ENCODE measurements around the gene KAT2B.

The KAT2B gene

DNA sequence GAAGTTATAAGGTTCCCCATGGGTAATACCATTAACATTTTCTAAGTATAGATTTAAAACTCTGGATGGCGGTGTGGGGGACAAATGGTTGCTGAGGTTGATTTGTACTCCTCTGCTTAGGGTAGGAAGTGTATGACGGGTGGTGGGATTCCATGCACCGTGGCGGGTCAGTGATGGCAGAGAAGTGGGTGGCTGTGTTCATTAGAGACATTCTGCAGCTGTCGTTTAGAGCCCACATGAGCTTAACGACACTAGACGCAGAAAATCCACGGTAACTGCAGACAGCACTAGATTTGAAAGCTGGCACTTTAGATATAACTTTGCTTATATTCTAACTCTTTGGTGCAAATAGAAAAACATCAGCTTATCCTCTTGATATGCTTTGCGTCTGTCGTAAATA, 108.2 kb downstream of the KAT2B start:
- no peak for DNase-seq

DNA sequence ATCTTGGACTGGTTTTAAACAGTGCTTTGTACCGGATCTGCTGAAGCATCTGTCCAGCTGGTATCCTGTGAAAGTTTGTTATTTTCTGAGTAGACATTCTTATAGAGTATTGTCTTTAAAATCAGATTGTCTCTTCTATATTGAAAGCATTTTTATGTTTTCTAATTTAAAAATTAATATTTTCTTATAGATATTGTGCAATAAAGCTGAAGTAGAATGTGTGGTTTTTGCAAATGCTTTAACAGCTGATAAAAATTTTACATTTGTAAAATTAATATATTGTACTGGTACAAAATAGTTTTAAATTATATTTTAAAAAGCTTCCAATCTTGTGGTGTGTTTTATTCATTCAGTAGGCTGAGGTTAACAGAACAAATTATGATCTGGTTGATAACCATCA, 113.8 kb downstream of the KAT2B start:
- no peak for DNase-seq

- no peak for DNase-seq
These were observed 114.7 kb downstream of the KAT2B start for GRCh38 chr3:20154928-20155327.

DNA sequence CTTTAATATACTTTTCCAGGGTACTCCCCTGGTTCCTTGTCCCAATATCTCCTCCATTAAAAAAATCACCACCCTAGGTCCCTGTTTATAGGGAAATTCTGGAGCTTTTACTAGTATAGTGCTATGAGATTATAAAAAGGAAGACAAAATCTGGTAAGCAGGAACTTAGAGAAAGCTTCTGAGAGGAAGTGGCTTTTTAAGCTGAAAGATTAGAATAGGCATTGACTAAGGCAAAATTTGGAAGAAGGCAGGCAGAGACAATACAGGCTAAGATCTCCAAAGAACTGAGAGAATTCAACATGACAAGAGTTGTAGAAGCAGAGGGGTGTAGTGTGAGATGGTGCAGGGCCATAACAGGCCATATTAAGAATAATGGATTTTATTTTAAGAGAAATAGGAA, 120.0 kb downstream of the KAT2B start:
- no peak for DNase-seq

- no peak for DNase-seq
These were observed 121.5 kb downstream of the KAT2B start for GRCh38 chr3:20161714-20162113.

GRCh38 chr3:20173844-20174410, 133.7 kb downstream of the KAT2B start:
- no peak for DNase-seq

- DNase-seq: no peak
These were observed 141.0 kb downstream of the KAT2B start for GRCh38 chr3:20181276-20181675.

GRCh38 chr3:20182206-20182605, 142.0 kb downstream of the KAT2B start:
- DNase-seq: no peak

GRCh38 chr3:20185331-20185678, 145.1 kb downstream of the KAT2B start:
- no peak for DNase-seq

DNA sequence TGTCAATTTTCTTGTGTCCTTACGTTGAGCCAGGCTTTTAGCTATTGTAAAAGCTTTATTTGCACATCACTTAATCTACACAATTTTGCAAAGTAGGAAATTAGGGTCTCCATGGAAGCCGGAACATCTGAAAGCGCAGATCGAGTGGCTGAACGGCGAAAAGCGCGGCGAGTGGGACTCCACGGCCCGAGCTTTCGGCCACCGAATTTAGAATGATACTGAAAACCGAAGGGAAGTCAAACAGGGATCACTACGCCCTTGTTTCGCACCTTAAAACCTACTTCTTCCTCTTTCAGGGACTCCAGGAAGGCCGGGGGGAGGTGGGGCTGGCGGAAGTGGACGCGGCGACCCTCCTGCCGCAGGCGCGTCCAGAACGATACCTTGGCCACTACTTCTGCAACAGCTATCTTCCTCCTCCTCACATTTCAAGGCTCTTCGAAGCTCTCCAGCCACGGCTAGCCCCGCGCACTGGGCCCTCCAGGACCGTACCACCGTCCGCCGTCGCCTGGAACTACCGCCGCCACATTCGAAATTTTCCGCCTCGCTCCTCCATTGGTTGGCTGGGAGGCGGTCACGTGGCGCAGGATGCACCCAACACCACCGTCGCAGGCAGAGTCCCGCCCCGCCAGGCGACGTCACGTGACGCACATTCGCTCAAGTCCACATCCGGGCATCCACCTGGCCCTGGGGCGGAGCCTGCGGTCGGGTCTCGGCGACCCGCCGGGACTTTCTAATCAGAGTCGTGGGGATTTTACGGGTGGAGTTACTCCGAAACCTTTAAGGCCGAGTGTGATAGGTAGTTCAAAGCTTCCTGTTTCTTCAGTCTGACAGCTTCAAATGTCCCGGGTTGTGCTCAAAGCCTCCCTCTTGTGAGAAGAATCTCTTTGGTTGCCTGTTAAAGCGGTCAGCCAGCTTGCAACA, 145.7 kb downstream of the KAT2B start, which contains the start of gene SGO1:
TSS of gene SGO1 (minus strand) at position 528 of the 921 bp plus-strand sequence. CDS start 2,179 bp downstream, outside the sequence.
- DNase-seq: peak; percentile 96

- DNase-seq: no peak
These were observed 146.4 kb downstream of the KAT2B start for GRCh38 chr3:20186600-20187004.

- no peak for DNase-seq
These were observed 150.7 kb downstream of the KAT2B start for GRCh38 chr3:20190991-20191390.

- no peak for DNase-seq
These were observed 154.7 kb downstream of the KAT2B start for GRCh38 chr3:20194793-20195460.

GRCh38 chr3:20197775-20198174, 157.5 kb downstream of the KAT2B start:
- no peak for DNase-seq

DNA sequence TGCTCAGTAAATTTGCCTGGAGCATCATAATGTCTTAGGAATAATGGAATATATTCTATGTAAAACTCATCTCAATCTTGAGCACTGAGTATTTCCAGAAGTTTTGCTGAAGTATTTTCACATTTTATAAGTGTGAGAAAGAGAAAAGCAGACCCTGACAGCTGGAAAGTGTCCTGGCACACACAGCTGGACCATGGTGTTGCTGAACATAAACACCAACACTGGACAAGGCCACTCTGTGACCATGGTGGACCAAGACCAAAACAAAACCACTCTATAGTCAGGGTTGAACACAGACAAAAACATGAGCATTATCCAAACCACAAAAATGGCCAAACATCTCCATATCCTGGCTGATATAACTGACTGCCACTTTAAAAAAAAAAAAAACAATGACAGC, 160.9 kb downstream of the KAT2B start:
- no peak for DNase-seq
